ENCODE measurements around the gene HIC1.

- TF ChIP-seq CTCF (optimal IDR thresholded peaks at IDR 0.05 in 1 of 3, IDR thresholded peaks at IDR 0.05 in 1 of 3, conservative IDR thresholded peaks at IDR 0.05 in 1 of 3; ENCODE audit: extremely low read depth in 1 of 3, insufficient read depth in 2 of 3, low read length in 3 of 3) (no peak), EZH2 (IDR thresholded peaks at IDR 0.05; ENCODE audit: low read length) (no peak)
Measured at GRCh38 chr17:2017274-2017941, 37.5 kb upstream of the HIC1 start.
